Neuronal stem cell (in vitro differentiated cells): ENCODE data around the gene INAVA.
A peak's percentile ranks its signal among the peaks of the same experiment; 100 is the strongest.

Source experiments
- DNase-seq: peaks from one replicate; pipeline ENCODE4 v3.0.0-alpha.2; 2013; ENCODE audit warnings: low spot score
- H2AFZ ChIP-seq: one replicate; pipeline ENCODE4 v1.6.1; 2013; ENCODE audit warnings: mild to moderate bottlenecking, low read length, inconsistent platforms
- H2AK5ac ChIP-seq: 2 replicates; pipeline ENCODE4 v1.6.1; 2013; ENCODE audit warnings: low read depth, mild to moderate bottlenecking, inconsistent platforms, low read length, moderate library complexity, mixed read lengths
- H2BK120ac ChIP-seq: 2 replicates; pipeline ENCODE4 v1.6.1; 2013; ENCODE audit warnings: low read depth, mild to moderate bottlenecking, inconsistent platforms, low read length, moderate library complexity, mixed read lengths
- H2BK12ac ChIP-seq: one replicate; pipeline ENCODE4 v1.6.1; 2013; ENCODE audit warnings: low read length, inconsistent platforms
- H2BK15ac ChIP-seq: 2 replicates; pipeline ENCODE4 v1.6.1; 2013; ENCODE audit warnings: mild to moderate bottlenecking, low read length, inconsistent platforms, mixed read lengths
- H2BK5ac ChIP-seq: one replicate; pipeline ENCODE4 v1.6.1; 2013; ENCODE audit warnings: inconsistent platforms, mild to moderate bottlenecking, low read length, moderate library complexity
- H3K14ac ChIP-seq: one replicate; pipeline ENCODE4 v1.6.1; 2013; ENCODE audit warnings: low read length, inconsistent platforms
- H3K18ac ChIP-seq: 2 replicates; pipeline ENCODE4 v1.6.1; 2013; ENCODE audit warnings: low read length, inconsistent platforms
- H3K23ac ChIP-seq: 2 replicates; pipeline ENCODE4 v1.6.1; 2013; ENCODE audit warnings: low read depth, mild to moderate bottlenecking, mixed read lengths, low read length, inconsistent platforms; ENCODE audit not compliant: poor library complexity
- H3K27ac ChIP-seq: replicated peaks from 3 replicates; pipeline ENCODE4 v1.5.1; 2013; ENCODE audit warnings: low read length, inconsistent platforms
- H3K27me3 ChIP-seq, 3 experiments: 2 replicates each; pipeline ENCODE4 v1.6.1; 2013; ENCODE audit warnings: low read length in 3 of 3, mild to moderate bottlenecking in 2 of 3, inconsistent platforms in 1 of 3, low read depth in 1 of 3, mixed read lengths in 1 of 3, moderate library complexity in 1 of 3; ENCODE audit not compliant: control insufficient read depth in 3 of 3, insufficient read depth in 3 of 3
- H3K36me3 ChIP-seq, 2 donors: replicated peaks in 1 of 2; 2 replicates each; pipeline ENCODE4 v1.6.1; 2013; ENCODE audit warnings: low read length in 2 of 2; ENCODE audit not compliant: control insufficient read depth in 2 of 2, insufficient read depth in 2 of 2
- H3K4ac ChIP-seq: 2 replicates; pipeline ENCODE4 v1.6.1; 2013; ENCODE audit warnings: inconsistent platforms, mild to moderate bottlenecking, low read length, moderate library complexity
- H3K4me1 ChIP-seq, 2 donors: 1 replicate in 1 of 2; 2 replicates in 1 of 2; pipeline ENCODE4 v1.6.1; 2013; ENCODE audit warnings: low read length in 2 of 2, low read depth in 1 of 2; ENCODE audit not compliant: control insufficient read depth in 2 of 2, insufficient read depth in 1 of 2
- H3K4me2 ChIP-seq: one replicate; pipeline ENCODE4 v1.6.1; 2013; ENCODE audit warnings: mild to moderate bottlenecking, low read length, inconsistent platforms; ENCODE audit not compliant: insufficient read depth, poor library complexity, severe bottlenecking
- H3K4me3 ChIP-seq, 2 donors: 2 replicates each; pipeline ENCODE4 v1.5.1; 2013; ENCODE audit warnings: low read length in 2 of 2, mild to moderate bottlenecking in 2 of 2, inconsistent platforms in 1 of 2, moderate library complexity in 1 of 2
- H3K79me1 ChIP-seq: one replicate; pipeline ENCODE4 v1.6.1; 2013; ENCODE audit warnings: low read depth, mild to moderate bottlenecking, inconsistent platforms, low read length, moderate library complexity
- H3K9ac ChIP-seq: one replicate; pipeline ENCODE4 v1.6.1; 2013; ENCODE audit warnings: mild to moderate bottlenecking, low read depth, low read length, inconsistent platforms; ENCODE audit not compliant: poor library complexity
- H3K9me3 ChIP-seq, 2 donors: replicated peaks in 1 of 2; 2 replicates each; pipeline versions ENCODE3 to v1.6.1; 2013; ENCODE audit warnings: low read length in 2 of 2, mild to moderate bottlenecking in 2 of 2, inconsistent platforms in 1 of 2, low read depth in 1 of 2, mixed read lengths in 1 of 2, moderate library complexity in 1 of 2; ENCODE audit not compliant: control insufficient read depth in 2 of 2, insufficient read depth in 1 of 2
- H4K8ac ChIP-seq: one replicate; pipeline ENCODE4 v1.6.1; 2013; ENCODE audit warnings: low read depth, mild to moderate bottlenecking, inconsistent platforms, low read length, moderate library complexity
- H4K91ac ChIP-seq: one replicate; pipeline ENCODE4 v1.6.1; 2013; ENCODE audit warnings: low read length, low read depth, mild to moderate bottlenecking, inconsistent platforms; ENCODE audit not compliant: poor library complexity
- WGBS, 2 donors: extraction: QIAGEN DNeasy Blood & Tissue Kit; methylation state at CpG; one replicate each; pipeline ENCODE4 v1.1.7; 2013; ENCODE audit warnings: missing lambda C conversion rate in 2 of 2, mixed read lengths in 1 of 2; ENCODE audit not compliant: insufficient read length in 2 of 2, insufficient replicate concordance in 1 of 2; ENCODE audit errors: extremely low coverage in 2 of 2; 5-methylcytosine and 5-hydroxymethylcytosine counted together

INAVA gene

GRCh38 chr1:200945111-200945510, 50.4 kb downstream of the INAVA start:
- H3K4me2 ChIP-seq: no peak overlapping the region
- no peak overlapping the region for H2BK5ac ChIP-seq
- H2AFZ ChIP-seq: peak overlapping the region; percentile 88
- no peak overlapping the region for H2BK12ac ChIP-seq
- H4K8ac ChIP-seq: no peak overlapping the region
- peaks cover 9 to 20% of the 10 kb centered on the region in 2 donors for H3K9me3 ChIP-seq
- no peak overlapping the region for H2BK120ac ChIP-seq
- H3K27ac ChIP-seq: peak overlapping the region; percentile 1
- H4K91ac ChIP-seq: no peak overlapping the region
- H2AK5ac ChIP-seq: no peak overlapping the region
- no peaks in the 10 kb centered on the region for H3K36me3 ChIP-seq
- H3K14ac ChIP-seq: no peak overlapping the region
- H3K79me1 ChIP-seq: no peaks in the 10 kb centered on the region
- no CpG with 5 or more reads among the region's 3 CpGs for WGBS, 2 donors
- no peak for DNase-seq
- no peak overlapping the region for H3K23ac ChIP-seq
- H3K4me1 ChIP-seq: peaks cover 0 to 6% of the 10 kb centered on the region in 2 donors
- no peak overlapping the region for H3K9ac ChIP-seq
- no peak overlapping the region for H3K18ac ChIP-seq
- H3K4ac ChIP-seq: no peak overlapping the region
- no peak overlapping the region for H2BK15ac ChIP-seq
- no peak overlapping the region for H3K4me3 ChIP-seq
- no peaks in the 10 kb centered on the region for H3K27me3 ChIP-seq

DNA sequence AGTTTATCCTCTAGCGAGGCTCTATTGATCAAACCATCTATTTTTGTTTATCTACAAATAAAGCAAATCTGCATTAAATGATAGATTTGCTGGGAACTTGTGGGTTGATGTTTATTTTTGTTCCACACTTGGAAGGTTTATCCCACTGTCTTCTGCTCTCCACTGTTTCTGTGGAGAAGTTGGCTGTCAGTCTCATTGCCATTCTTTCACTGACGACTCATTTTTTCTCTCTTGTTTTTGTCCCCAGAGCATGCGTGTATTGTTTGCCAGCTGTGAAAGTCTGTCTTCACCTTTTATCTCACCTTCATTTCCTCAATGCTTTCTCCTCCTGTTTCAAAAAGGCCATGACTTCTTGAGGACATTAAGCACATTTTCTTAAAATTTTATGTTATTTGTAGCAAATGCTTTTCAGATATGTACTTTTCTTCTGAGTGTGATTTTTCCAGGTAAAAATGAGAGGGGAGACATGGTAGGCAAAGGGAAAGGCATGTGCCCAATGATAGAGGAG, 52.4 kb downstream of the INAVA start:
- no peak overlapping the region for H2BK15ac ChIP-seq
- H3K27me3 ChIP-seq: no peaks in the 10 kb centered on the region
- no peak overlapping the region for H3K23ac ChIP-seq
- no peak overlapping the region for H2BK120ac ChIP-seq
- H2AFZ ChIP-seq: no peak overlapping the region
- H3K4me2 ChIP-seq: no peak overlapping the region
- no peak overlapping the region for H3K27ac ChIP-seq
- peaks cover 9 to 20% of the 10 kb centered on the region in 2 donors for H3K9me3 ChIP-seq
- no peak overlapping the region for H3K9ac ChIP-seq
- no peak overlapping the region for H4K8ac ChIP-seq
- H3K4me1 ChIP-seq: peaks cover 0 to 6% of the 10 kb centered on the region in 2 donors
- H3K18ac ChIP-seq: no peak overlapping the region
- no peak overlapping the region for H3K14ac ChIP-seq
- no peak overlapping the region for H2BK12ac ChIP-seq
- no peak overlapping the region for H3K4ac ChIP-seq
- DNase-seq: no peak
- H3K36me3 ChIP-seq: no peaks in the 10 kb centered on the region
- no peak overlapping the region for H3K4me3 ChIP-seq
- no CpG with 5 or more reads among the region's 3 CpGs for WGBS, 2 donors
- no peak overlapping the region for H2AK5ac ChIP-seq
- no peaks in the 10 kb centered on the region for H3K79me1 ChIP-seq
- no peak overlapping the region for H4K91ac ChIP-seq
- no peak overlapping the region for H2BK5ac ChIP-seq

GRCh38 chr1:200949626-200950025, 54.9 kb downstream of the INAVA start:
- Histone ChIP-seq H4K91ac (no peak overlapping the region), H3K27me3 (no peaks in the 10 kb centered on the region), H2BK12ac (no peak overlapping the region), H3K4ac (no peak overlapping the region), H2BK15ac (no peak overlapping the region), H3K9ac (no peak overlapping the region), H3K4me3 (no peak overlapping the region), H4K8ac (no peak overlapping the region), H3K79me1 (no peaks in the 10 kb centered on the region), H3K14ac (no peak overlapping the region), H3K36me3 (no peaks in the 10 kb centered on the region), H3K18ac (no peak overlapping the region), H2BK5ac (no peak overlapping the region), H2AK5ac (no peak overlapping the region), H3K9me3 (peaks cover 9 to 20% of the 10 kb centered on the region in 2 donors), H3K23ac (no peak overlapping the region), H3K27ac (no peak overlapping the region), H2AFZ (no peak overlapping the region), H2BK120ac (no peak overlapping the region), H3K4me1 (peaks cover 0 to 6% of the 10 kb centered on the region in 2 donors), H3K4me2 (no peak overlapping the region)
- no peak for DNase-seq
- no CpG with 5 or more reads among the region's 8 CpGs for WGBS, 2 donors

- Histone ChIP-seq H2BK15ac (no peak overlapping the region), H2BK5ac (no peak overlapping the region), H3K4me1 (no peaks in the 10 kb centered on the region), H4K91ac (no peak overlapping the region), H3K79me1 (no peaks in the 10 kb centered on the region), H2AK5ac (no peak overlapping the region), H3K9ac (no peak overlapping the region), H3K18ac (no peak overlapping the region), H3K36me3 (no peaks in the 10 kb centered on the region), H3K4me2 (no peak overlapping the region), H3K4ac (no peak overlapping the region), H2BK12ac (no peak overlapping the region), H3K14ac (no peak overlapping the region), H3K4me3 (no peak overlapping the region), H2AFZ (no peak overlapping the region), H3K27ac (no peak overlapping the region), H2BK120ac (no peak overlapping the region), H3K9me3 (peaks cover 9 to 20% of the 10 kb centered on the region in 2 donors), H3K23ac (no peak overlapping the region), H4K8ac (no peak overlapping the region), H3K27me3 (no peaks in the 10 kb centered on the region)
- WGBS, 2 donors: no CpG with 5 or more reads among the region's 2 CpGs
- no peak for DNase-seq
These were observed 56.3 kb downstream of the INAVA start for GRCh38 chr1:200951016-200951415.
